ENCODE data around the gene RUFY4. TPM values are rescaled to one million over a fixed set of nuclear protein-coding genes. Genes with fewer than 3 reads are reported as not detected.

RUFY4 gene
- polyA plus RNA-seq, 1 donor (not counting 4 experiments of a cell fraction or from before 2014, with no cell fraction given): not detected

DNA sequence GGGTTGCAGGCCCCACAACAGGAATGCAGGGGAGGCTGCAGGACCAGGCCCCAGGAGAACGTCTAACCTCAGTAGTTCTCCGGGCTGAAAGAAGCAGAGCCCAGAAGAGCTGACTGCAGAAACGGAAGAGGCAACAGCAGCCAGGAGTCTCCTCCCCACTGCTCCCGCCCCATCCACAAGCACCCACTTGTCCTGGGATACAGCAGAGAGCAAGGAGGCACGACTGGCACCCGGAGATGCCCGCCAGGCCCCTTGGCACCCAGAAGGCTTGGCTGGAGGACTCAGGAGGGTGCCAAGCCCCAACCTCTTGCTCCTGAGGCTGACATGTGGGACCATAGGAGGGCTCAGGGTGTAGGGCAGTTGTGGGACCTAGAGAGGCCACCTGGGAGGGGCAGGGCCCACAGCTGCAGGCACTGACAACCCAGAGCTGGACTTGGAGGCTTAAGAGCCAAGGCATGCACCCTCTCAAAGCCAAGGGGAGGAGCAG is 37.2 kb upstream of the RUFY4 start:
- Histone ChIP-seq H3K36me3 (ENCODE audit: control insufficient read depth in 2 of 2, extremely low read depth in 1 of 2, insufficient read depth in 2 of 2, low read length in 2 of 2) (no peaks in the 10 kb centered on the region), H2AFZ (ENCODE audit: control insufficient read depth, low read length) (no peak overlapping the region), H3K9me1 (ENCODE audit: control insufficient read depth, extremely low read depth, insufficient read depth, low read length) (no peaks in the 10 kb centered on the region), H4K20me1 (ENCODE audit: control insufficient read depth, extremely low read depth, insufficient read depth, low read length) (no peaks in the 10 kb centered on the region), H3K79me2 (ENCODE audit: control insufficient read depth, insufficient read depth, low read length) (no peaks in the 10 kb centered on the region), H3K27ac (ENCODE audit: control insufficient read depth, insufficient read depth, low read length) (no peak overlapping the region), H3K9me3 (ENCODE audit: control insufficient read depth, low read depth, low read length) (no peaks in the 10 kb centered on the region), H3K4me3 (ENCODE audit: control insufficient read depth in 2 of 3, extremely low read depth in 1 of 3, insufficient read depth in 2 of 3, low read depth in 1 of 3, low read length in 3 of 3) (no peak overlapping the region), H3K27me3 (ENCODE audit: control insufficient read depth, extremely low read depth, insufficient read depth, low read length) (peaks cover 31% of the 10 kb centered on the region), H3K4me2 (ENCODE audit: control insufficient read depth, extremely low read depth, insufficient read depth, low read depth, low read length) (peak overlapping the region; percentile 42), H3K4me1 (ENCODE audit: control insufficient read depth, extremely low read depth, insufficient read depth, low read length) (peaks cover 37% of the 10 kb centered on the region), H3K9ac (ENCODE audit: control insufficient read depth, extremely low read depth, insufficient read depth, low read length) (no peak overlapping the region)
- TF ChIP-seq, protein P1, sequence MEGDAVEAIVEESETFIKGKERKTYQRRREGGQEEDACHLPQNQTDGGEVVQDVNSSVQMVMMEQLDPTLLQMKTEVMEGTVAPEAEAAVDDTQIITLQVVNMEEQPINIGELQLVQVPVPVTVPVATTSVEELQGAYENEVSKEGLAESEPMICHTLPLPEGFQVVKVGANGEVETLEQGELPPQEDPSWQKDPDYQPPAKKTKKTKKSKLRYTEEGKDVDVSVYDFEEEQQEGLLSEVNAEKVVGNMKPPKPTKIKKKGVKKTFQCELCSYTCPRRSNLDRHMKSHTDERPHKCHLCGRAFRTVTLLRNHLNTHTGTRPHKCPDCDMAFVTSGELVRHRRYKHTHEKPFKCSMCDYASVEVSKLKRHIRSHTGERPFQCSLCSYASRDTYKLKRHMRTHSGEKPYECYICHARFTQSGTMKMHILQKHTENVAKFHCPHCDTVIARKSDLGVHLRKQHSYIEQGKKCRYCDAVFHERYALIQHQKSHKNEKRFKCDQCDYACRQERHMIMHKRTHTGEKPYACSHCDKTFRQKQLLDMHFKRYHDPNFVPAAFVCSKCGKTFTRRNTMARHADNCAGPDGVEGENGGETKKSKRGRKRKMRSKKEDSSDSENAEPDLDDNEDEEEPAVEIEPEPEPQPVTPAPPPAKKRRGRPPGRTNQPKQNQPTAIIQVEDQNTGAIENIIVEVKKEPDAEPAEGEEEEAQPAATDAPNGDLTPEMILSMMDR (optimal IDR thresholded peaks at IDR 0.05 in 1 of 3, IDR thresholded peaks at IDR 0.05 in 1 of 3, conservative IDR thresholded peaks at IDR 0.05 in 1 of 3; ENCODE audit: extremely low read depth in 1 of 3, insufficient read depth in 2 of 3, low read length in 3 of 3): no peak
- no peak for TF ChIP-seq EZH2 (IDR thresholded peaks at IDR 0.05; ENCODE audit: low read length)
- DNase-seq (ENCODE audit: low read depth, low spot score) (no peak), FAIRE-seq (peak; percentile 95)
- dilution Hi-C loops (cut with MboI; ENCODE audit: extremely low pct_ligation_motif_present, low sequenced_read_pairs): no loop called here

DNA sequence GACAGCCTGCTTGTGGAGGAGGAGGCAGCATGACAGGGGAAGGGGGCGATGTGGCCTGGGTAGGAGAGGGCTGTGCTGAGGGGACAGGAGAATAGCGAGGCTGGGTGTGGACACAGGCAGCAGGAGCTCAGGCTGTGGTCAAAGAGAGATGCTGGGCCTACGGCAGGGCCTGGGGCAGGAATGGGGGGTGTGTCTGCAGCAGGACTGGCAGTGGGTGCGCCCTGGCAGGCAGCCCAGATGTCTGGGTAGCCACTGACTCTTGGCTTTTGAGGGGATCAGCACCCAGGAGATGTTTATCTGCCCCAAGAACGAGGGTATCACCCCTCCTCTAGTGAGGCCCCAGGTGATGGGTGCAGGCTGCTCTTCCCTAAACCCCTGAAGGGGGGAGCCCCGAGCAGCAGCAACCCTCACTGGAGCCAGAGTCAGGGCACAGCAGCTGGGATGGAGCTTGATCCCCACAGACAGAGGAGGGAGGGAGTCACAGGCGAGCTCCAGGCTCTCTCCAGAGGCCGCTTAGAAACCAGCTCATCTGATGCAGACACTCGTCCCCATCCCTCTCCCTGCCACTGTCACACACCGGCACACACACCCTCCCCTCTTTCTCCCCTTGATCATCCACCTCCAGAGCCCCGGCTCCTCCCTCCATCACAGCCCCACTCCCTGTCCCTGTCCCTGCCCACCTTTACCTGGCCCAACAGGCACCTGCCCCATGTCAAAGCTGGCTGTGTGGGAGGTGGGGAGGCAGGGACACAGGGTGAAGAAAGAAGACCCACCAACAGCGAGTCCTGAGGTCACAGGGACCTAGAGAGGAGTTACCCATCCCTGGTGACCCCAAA is 36.5 kb upstream of the RUFY4 start:
- no peaks in the 10 kb centered on the region for H3K36me3 ChIP-seq (ENCODE audit: control insufficient read depth in 2 of 2, extremely low read depth in 1 of 2, insufficient read depth in 2 of 2, low read length in 2 of 2)

More for the DNA sequence above, 36.5 kb upstream of the RUFY4 start:
- H3K4me2 ChIP-seq (ENCODE audit: control insufficient read depth, extremely low read depth, insufficient read depth, low read depth, low read length): peak overlapping the region; percentile 42
- H3K9me1 ChIP-seq (ENCODE audit: control insufficient read depth, extremely low read depth, insufficient read depth, low read length): no peaks in the 10 kb centered on the region
- peaks cover 34% of the 10 kb centered on the region for H3K27me3 ChIP-seq (ENCODE audit: control insufficient read depth, extremely low read depth, insufficient read depth, low read length)
- FAIRE-seq (no peak), DNase-seq (ENCODE audit: low read depth, low spot score) (no peak)
- no peaks in the 10 kb centered on the region for H3K9me3 ChIP-seq (ENCODE audit: control insufficient read depth, low read depth, low read length)
- H3K9ac ChIP-seq (ENCODE audit: control insufficient read depth, extremely low read depth, insufficient read depth, low read length): no peak overlapping the region
- dilution Hi-C loops (cut with MboI; ENCODE audit: extremely low pct_ligation_motif_present, low sequenced_read_pairs): no loop called here
- H4K20me1 ChIP-seq (ENCODE audit: control insufficient read depth, extremely low read depth, insufficient read depth, low read length): no peaks in the 10 kb centered on the region
- no peak overlapping the region for H3K27ac ChIP-seq (ENCODE audit: control insufficient read depth, insufficient read depth, low read length)
- H3K4me1 ChIP-seq (ENCODE audit: control insufficient read depth, extremely low read depth, insufficient read depth, low read length): peaks cover 37% of the 10 kb centered on the region
- H2AFZ ChIP-seq (ENCODE audit: control insufficient read depth, low read length): no peak overlapping the region
- no peak overlapping the region for H3K4me3 ChIP-seq (ENCODE audit: control insufficient read depth in 2 of 3, extremely low read depth in 1 of 3, insufficient read depth in 2 of 3, low read depth in 1 of 3, low read length in 3 of 3)
- H3K79me2 ChIP-seq (ENCODE audit: control insufficient read depth, insufficient read depth, low read length): no peaks in the 10 kb centered on the region
- no peak for TF ChIP-seq EZH2 (IDR thresholded peaks at IDR 0.05; ENCODE audit: low read length)
- TF ChIP-seq, protein P1 (optimal IDR thresholded peaks at IDR 0.05 in 1 of 3, IDR thresholded peaks at IDR 0.05 in 1 of 3, conservative IDR thresholded peaks at IDR 0.05 in 1 of 3; ENCODE audit: extremely low read depth in 1 of 3, insufficient read depth in 2 of 3, low read length in 3 of 3): no peak
